Panc1 (cell line): ENCODE results near the gene C19orf81. TPM values are rescaled to one million over a fixed set of nuclear protein-coding genes. Genes with fewer than 3 reads are reported as not detected.

Source experiments
- ATAC-seq: fragments of 200-7000 bp; cut with Tn5 transposase; 2 replicates; pipeline ENCODE4 v1.9.1; 2020; ENCODE audit warnings: mild to moderate bottlenecking, moderate library complexity
- BruUV-seq: library from RNA; stranded (reverse); fragments of 400-500 nt; replicated peaks from 2 replicates; lab custom pipeline; 2021; lab: Mats Ljungman, UMichigan
- CTCF ChIA-PET: fragments of 300-600 bp; sonication (Branson Sonifier 250); formaldehyde crosslinking; loops from one replicate; lab custom pipeline; 2022; ENCODE audit warnings: antibody characterized with exemption; lab: Charles Lee
- POLR2A ChIA-PET: fragments of 300-600 bp; sonication (Branson Sonifier 250); formaldehyde crosslinking; loops from one replicate; lab custom pipeline; 2022; ENCODE audit warnings: antibody characterized with exemption; lab: Charles Lee
- DNase-seq: peaks from one replicate; pipeline ENCODE4 v3.0.0-alpha.2; 2010; ENCODE audit warnings: low read depth, low spot score
- H3K27ac ChIP-seq: 2 replicates; pipeline ENCODE4 v1.5.1; 2011; ENCODE audit warnings: mild to moderate bottlenecking, low read length, inconsistent platforms
- H3K27me3 ChIP-seq: fragments of 200-500 bp; sonication (Bioruptor generic); 2 replicates; pipeline ENCODE4 v1.6.0; 2014; ENCODE audit warnings: low read length, inconsistent platforms; ENCODE audit not compliant: control insufficient read depth, insufficient read depth
- H3K36me3 ChIP-seq: fragments of 200-500 bp; sonication (Bioruptor generic); 2 replicates; pipeline ENCODE4 v1.5.1; 2014; ENCODE audit warnings: inconsistent platforms, mild to moderate bottlenecking, low read length, moderate library complexity; ENCODE audit not compliant: control insufficient read depth, insufficient read depth
- H3K4me1 ChIP-seq: 2 replicates; pipeline ENCODE4 v1.5.1; 2011; ENCODE audit warnings: inconsistent platforms, mild to moderate bottlenecking, low read length, moderate library complexity; ENCODE audit not compliant: control insufficient read depth, insufficient read depth
- H3K4me3 ChIP-seq, 2 experiments: 2 replicates each; pipeline ENCODE4 v1.5.1; 2011 to 2012; ENCODE audit warnings: low read depth in 2 of 2, low read length in 2 of 2, mild to moderate bottlenecking in 2 of 2, inconsistent platforms in 1 of 2, moderate library complexity in 1 of 2
- H3K9me3 ChIP-seq: fragments of 200-500 bp; sonication (Bioruptor generic); 2 replicates; pipeline ENCODE4 v1.5.1; 2014; ENCODE audit warnings: low read depth, mild to moderate bottlenecking, inconsistent platforms, low read length, moderate library complexity; ENCODE audit not compliant: control insufficient read depth, insufficient read depth
- POLR2AphosphoS5 ChIP-seq: IDR thresholded peaks from 2 replicates; pipeline ENCODE4 v1.6.1; 2012; ENCODE audit warnings: mild to moderate bottlenecking, low read depth, low read length, moderate library complexity
- SIN3A ChIP-seq: IDR thresholded peaks from 2 replicates; pipeline ENCODE4 v1.6.1; 2012; ENCODE audit warnings: low read depth, mild to moderate bottlenecking, low read length, moderate library complexity, borderline replicate concordance; ENCODE audit not compliant: insufficient read depth
- TCF7L2 ChIP-seq: IDR thresholded peaks from 2 replicates; pipeline ENCODE4 v1.6.1; 2011; ENCODE audit warnings: mild to moderate bottlenecking, low read depth, low read length, inconsistent platforms
- in situ Hi-C: cut with HindIII; loops from 2 replicates; pipeline ENCODE4 v1.10.0; 2016; ENCODE audit warnings: low sequenced_read_pairs, low pct_unique_long_range_greater_than_20kb
- intact Hi-C: fragments of 100-400 bp; cut with micrococcal nuclease; formaldehyde crosslinking; loops from one replicate; pipeline ENCODE4 v1.10.0; 2022; ENCODE audit not compliant: unreplicated experiment
- total RNA-seq: library from RNA; stranded (reverse); gene quantifications from one replicate; pipeline ENCODE4 v1.2.1, GENCODE V29; 2021; ENCODE audit not compliant: unreplicated experiment
- TF ChIP-seq, protein P1 (sequence below): fragments of 450-650 bp; IDR thresholded peaks from 2 replicates; pipeline ENCODE4 v1.5.1; 2017; ENCODE audit warnings: mild to moderate bottlenecking
- TF ChIP-seq, protein P2 (sequence below), 2 experiments: IDR thresholded peaks; 2 replicates each; pipeline ENCODE4 v1.6.1; 2011 to 2012; ENCODE audit warnings: low read depth in 2 of 2, control low read depth in 1 of 2, low read length in 1 of 2, mild to moderate bottlenecking in 1 of 2, moderate library complexity in 1 of 2; ENCODE audit not compliant: insufficient read depth in 1 of 2

The C19orf81 gene
- total RNA-seq, 1 experiment from 2014 or later = 0.98 TPM

DNA sequence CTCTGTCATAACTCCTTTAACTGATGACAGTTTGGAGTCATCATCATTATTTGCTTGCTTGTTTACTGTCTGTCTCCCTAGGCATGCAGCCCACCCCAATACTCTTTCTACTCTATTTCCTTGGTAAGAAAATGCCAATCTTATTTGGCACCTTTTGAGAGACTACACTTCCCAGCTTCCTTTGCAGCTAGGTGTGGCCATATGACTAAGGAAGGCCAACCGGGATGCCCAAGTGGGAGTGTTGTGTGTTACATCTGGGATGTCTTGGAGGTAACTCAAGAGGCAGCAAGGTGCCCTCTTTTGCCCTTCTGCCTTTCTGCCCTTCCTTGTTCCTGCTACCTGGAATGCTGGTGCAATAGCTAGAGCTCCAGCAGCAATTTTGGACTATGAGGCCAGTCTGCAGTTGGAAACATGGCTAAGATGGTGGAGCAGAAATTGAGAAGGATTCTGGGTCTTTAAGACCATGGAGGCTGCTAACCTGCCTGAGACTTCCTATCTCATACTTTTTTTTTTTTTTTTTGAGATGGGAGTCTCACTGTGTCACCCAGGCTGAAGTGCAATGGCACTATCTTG lies 27.5 kb downstream of the C19orf81 start:
- Histone ChIP-seq H3K27me3 (no peaks in the 10 kb centered on the region), H3K4me3 (no peak overlapping the region), H3K36me3 (no peaks in the 10 kb centered on the region), H3K9me3 (no peaks in the 10 kb centered on the region), H3K27ac (no peak overlapping the region), H3K4me1 (no peaks in the 10 kb centered on the region)
- no TSS peak for BruUV-seq
- ATAC-seq = no peak
- ChIA-PET POLR2A (no interaction called here), CTCF (no interaction called here)
- no peak for TF ChIP-seq POLR2AphosphoS5
- no peak for TF ChIP-seq TCF7L2
- TF ChIP-seq, protein P1, sequence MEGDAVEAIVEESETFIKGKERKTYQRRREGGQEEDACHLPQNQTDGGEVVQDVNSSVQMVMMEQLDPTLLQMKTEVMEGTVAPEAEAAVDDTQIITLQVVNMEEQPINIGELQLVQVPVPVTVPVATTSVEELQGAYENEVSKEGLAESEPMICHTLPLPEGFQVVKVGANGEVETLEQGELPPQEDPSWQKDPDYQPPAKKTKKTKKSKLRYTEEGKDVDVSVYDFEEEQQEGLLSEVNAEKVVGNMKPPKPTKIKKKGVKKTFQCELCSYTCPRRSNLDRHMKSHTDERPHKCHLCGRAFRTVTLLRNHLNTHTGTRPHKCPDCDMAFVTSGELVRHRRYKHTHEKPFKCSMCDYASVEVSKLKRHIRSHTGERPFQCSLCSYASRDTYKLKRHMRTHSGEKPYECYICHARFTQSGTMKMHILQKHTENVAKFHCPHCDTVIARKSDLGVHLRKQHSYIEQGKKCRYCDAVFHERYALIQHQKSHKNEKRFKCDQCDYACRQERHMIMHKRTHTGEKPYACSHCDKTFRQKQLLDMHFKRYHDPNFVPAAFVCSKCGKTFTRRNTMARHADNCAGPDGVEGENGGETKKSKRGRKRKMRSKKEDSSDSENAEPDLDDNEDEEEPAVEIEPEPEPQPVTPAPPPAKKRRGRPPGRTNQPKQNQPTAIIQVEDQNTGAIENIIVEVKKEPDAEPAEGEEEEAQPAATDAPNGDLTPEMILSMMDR = no peak
- TF ChIP-seq, protein P2, sequence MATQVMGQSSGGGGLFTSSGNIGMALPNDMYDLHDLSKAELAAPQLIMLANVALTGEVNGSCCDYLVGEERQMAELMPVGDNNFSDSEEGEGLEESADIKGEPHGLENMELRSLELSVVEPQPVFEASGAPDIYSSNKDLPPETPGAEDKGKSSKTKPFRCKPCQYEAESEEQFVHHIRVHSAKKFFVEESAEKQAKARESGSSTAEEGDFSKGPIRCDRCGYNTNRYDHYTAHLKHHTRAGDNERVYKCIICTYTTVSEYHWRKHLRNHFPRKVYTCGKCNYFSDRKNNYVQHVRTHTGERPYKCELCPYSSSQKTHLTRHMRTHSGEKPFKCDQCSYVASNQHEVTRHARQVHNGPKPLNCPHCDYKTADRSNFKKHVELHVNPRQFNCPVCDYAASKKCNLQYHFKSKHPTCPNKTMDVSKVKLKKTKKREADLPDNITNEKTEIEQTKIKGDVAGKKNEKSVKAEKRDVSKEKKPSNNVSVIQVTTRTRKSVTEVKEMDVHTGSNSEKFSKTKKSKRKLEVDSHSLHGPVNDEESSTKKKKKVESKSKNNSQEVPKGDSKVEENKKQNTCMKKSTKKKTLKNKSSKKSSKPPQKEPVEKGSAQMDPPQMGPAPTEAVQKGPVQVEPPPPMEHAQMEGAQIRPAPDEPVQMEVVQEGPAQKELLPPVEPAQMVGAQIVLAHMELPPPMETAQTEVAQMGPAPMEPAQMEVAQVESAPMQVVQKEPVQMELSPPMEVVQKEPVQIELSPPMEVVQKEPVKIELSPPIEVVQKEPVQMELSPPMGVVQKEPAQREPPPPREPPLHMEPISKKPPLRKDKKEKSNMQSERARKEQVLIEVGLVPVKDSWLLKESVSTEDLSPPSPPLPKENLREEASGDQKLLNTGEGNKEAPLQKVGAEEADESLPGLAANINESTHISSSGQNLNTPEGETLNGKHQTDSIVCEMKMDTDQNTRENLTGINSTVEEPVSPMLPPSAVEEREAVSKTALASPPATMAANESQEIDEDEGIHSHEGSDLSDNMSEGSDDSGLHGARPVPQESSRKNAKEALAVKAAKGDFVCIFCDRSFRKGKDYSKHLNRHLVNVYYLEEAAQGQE (IDR thresholded peaks at IDR 0.05; ENCODE audit: insufficient read depth in 1 of 2, low read depth in 2 of 2, low read length in 1 of 2) = no peak
- TF ChIP-seq SIN3A = no peak
- intact Hi-C loops (no loop called here), in situ Hi-C loops (no loop called here)
- DNase-seq = no peak

DNA sequence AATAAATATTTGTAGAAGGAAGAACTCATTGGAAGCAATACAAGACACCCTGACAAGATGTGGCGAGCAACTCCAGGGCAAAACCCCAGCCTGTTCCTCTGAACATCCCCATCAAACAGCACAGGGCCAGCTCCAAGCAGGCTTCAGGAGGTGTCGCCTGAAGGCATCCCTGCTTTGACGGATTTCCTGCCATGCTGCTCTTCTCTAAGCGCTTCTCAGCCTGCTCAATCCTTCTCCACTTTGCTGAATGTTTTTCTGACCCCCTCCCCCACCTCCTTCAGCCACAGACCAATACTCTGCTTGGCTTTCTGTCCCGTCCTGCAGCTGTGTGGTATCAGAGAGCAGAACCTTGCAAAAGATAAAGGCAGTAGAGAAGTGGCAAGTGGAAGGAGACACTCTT lies 28.4 kb downstream of the C19orf81 start:
- intact Hi-C loops = no loop called here
- BruUV-seq = no TSS peak

More for the DNA sequence above, 28.4 kb downstream of the C19orf81 start:
- TF ChIP-seq SIN3A (no peak), TCF7L2 (no peak), POLR2AphosphoS5 (no peak)
- TF ChIP-seq, protein P2 (IDR thresholded peaks at IDR 0.05; ENCODE audit: insufficient read depth in 1 of 2, low read depth in 2 of 2, low read length in 1 of 2) = no peak
- TF ChIP-seq, protein P1 = no peak
- no peak for ATAC-seq
- no peaks in the 10 kb centered on the region for H3K36me3 ChIP-seq
- DNase-seq = no peak
- ChIA-PET POLR2A (no interaction called here), CTCF (no interaction called here)
- H3K27ac ChIP-seq = no peak overlapping the region
- no peaks in the 10 kb centered on the region; the same call in 1 of the 2 replicates for H3K27me3 ChIP-seq
- in situ Hi-C loops = no loop called here
- H3K9me3 ChIP-seq = no peaks in the 10 kb centered on the region
- no peak overlapping the region for H3K4me3 ChIP-seq
- H3K4me1 ChIP-seq = no peaks in the 10 kb centered on the region
